WTC11 (cell line): ENCODE results near the gene RFC3. TPM values are rescaled to one million over a fixed set of nuclear protein-coding genes. Genes with fewer than 3 reads are reported as not detected.

Experiments
- ATAC-seq: fragments of 200-7000 bp; cut with Tn5 transposase; 2 replicates; pipeline ENCODE4 v1.10.0; 2021; ENCODE audit warnings: mild to moderate bottlenecking, moderate library complexity
- CTCF ChIA-PET: fragments of 300-600 bp; sonication (Branson Sonifier 250); formaldehyde crosslinking; loops from one replicate; lab custom pipeline; 2021; ENCODE audit warnings: antibody characterized with exemption; lab: Charles Lee
- POLR2A ChIA-PET: fragments of 350-600 bp; sonication (Branson Sonifier 250); formaldehyde crosslinking; loops from one replicate; lab custom pipeline; 2021; ENCODE audit warnings: antibody characterized with exemption; lab: Charles Lee
- DNase-seq: peaks from one replicate; pipeline ENCODE4 v3.0.0; 2021; ENCODE audit warnings: low spot score
- H3K27ac Mint-ChIP-seq: 2 replicates; pipeline ENCODE4 v1.8.0; 2021; ENCODE audit warnings: mixed read lengths
- H3K27me3 Mint-ChIP-seq: 2 replicates; pipeline ENCODE4 v1.8.0; 2021; ENCODE audit warnings: low read depth, mild to moderate bottlenecking, moderate library complexity, mixed read lengths
- H3K36me3 Mint-ChIP-seq: 2 replicates; pipeline ENCODE4 v1.8.0; 2021; ENCODE audit warnings: mixed read lengths
- H3K4me1 Mint-ChIP-seq: 2 replicates; pipeline ENCODE4 v1.8.0; 2022; ENCODE audit warnings: mixed read lengths
- H3K4me3 Mint-ChIP-seq: 2 replicates; pipeline ENCODE4 v1.8.0; 2021; ENCODE audit warnings: mild to moderate bottlenecking, moderate library complexity, mixed read lengths
- H3K9me3 Mint-ChIP-seq: 2 replicates; pipeline ENCODE4 v1.8.0; 2021; ENCODE audit warnings: mixed read lengths
- CBFB ChIP-seq: sonication (generic); formaldehyde crosslinking; IDR thresholded peaks from 2 replicates; pipeline ENCODE4 v1.8.1; 2022; ENCODE audit warnings: mild to moderate bottlenecking, low read depth, missing genetic modification reagents
- CREB1 ChIP-seq: sonication (generic); formaldehyde crosslinking; IDR thresholded peaks from 2 replicates; pipeline ENCODE4 v1.8.0; 2023; ENCODE audit warnings: mild to moderate bottlenecking, missing genetic modification reagents
- CREM ChIP-seq: sonication (generic); formaldehyde crosslinking; IDR thresholded peaks from 2 replicates; pipeline ENCODE4 v1.8.1; 2022; ENCODE audit warnings: mild to moderate bottlenecking, missing genetic modification reagents, moderate library complexity
- EMX1 ChIP-seq: fragments of 250-450 bp; sonication (Bioruptor Pico); IDR thresholded peaks from 2 replicates; pipeline ENCODE4 v1.8.0; 2021; ENCODE audit warnings: mild to moderate bottlenecking
- ERG ChIP-seq: fragments of 250-450 bp; sonication (Bioruptor Pico); IDR thresholded peaks from 2 replicates; pipeline ENCODE4 v1.8.0; 2021; ENCODE audit warnings: mild to moderate bottlenecking
- ESRRA ChIP-seq: sonication (generic); formaldehyde crosslinking; IDR thresholded peaks from 2 replicates; pipeline ENCODE4 v1.8.1; 2022; ENCODE audit warnings: mild to moderate bottlenecking, missing genetic modification reagents, borderline replicate concordance
- IRF2 ChIP-seq: sonication (generic); formaldehyde crosslinking; IDR thresholded peaks from 2 replicates; pipeline ENCODE4 v1.8.0; 2022; ENCODE audit warnings: low read depth, missing genetic modification reagents, borderline replicate concordance
- PRRX2 ChIP-seq: fragments of 250-450 bp; sonication (Bioruptor Pico); IDR thresholded peaks from 2 replicates; pipeline ENCODE4 v1.8.0; 2021; ENCODE audit warnings: mild to moderate bottlenecking
- SMAD3 ChIP-seq: sonication (generic); formaldehyde crosslinking; IDR thresholded peaks from 2 replicates; pipeline ENCODE4 v1.8.0; 2022; ENCODE audit warnings: missing genetic modification reagents, mild to moderate bottlenecking, borderline replicate concordance
- SOX15 ChIP-seq: fragments of 250-450 bp; sonication (Bioruptor Pico); IDR thresholded peaks from 2 replicates; pipeline ENCODE4 v1.9.0; 2021; ENCODE audit warnings: mild to moderate bottlenecking
- ZBTB21 ChIP-seq: sonication (generic); formaldehyde crosslinking; IDR thresholded peaks from 2 replicates; pipeline ENCODE4 v1.8.1; 2023; ENCODE audit warnings: mild to moderate bottlenecking, missing genetic modification reagents, borderline replicate concordance
- ZMAT4 ChIP-seq: fragments of 250-450 bp; sonication (Bioruptor Pico); IDR thresholded peaks from 2 replicates; pipeline ENCODE4 v1.9.0; 2021; ENCODE audit warnings: mild to moderate bottlenecking
- ZNF281 ChIP-seq: sonication (generic); formaldehyde crosslinking; IDR thresholded peaks from 2 replicates; pipeline ENCODE4 v1.8.0; 2023; ENCODE audit warnings: mild to moderate bottlenecking, missing genetic modification reagents
- ZSCAN18 ChIP-seq: fragments of 250-450 bp; sonication (Bioruptor Pico); IDR thresholded peaks from 2 replicates; pipeline ENCODE4 v2.1.2; 2022; ENCODE audit warnings: mild to moderate bottlenecking, moderate library complexity
- total RNA-seq: library from RNA; stranded (reverse); gene quantifications from 3 replicates; pipeline ENCODE4 v1.2.3, GENCODE V29; 2021
- TF ChIP-seq, protein P1 (sequence below): sonication (generic); formaldehyde crosslinking; IDR thresholded peaks from 2 replicates; pipeline ENCODE4 v1.8.0; 2023; ENCODE audit warnings: missing genetic modification reagents, mild to moderate bottlenecking, borderline replicate concordance
- TF ChIP-seq, protein P2 (sequence below): sonication (generic); formaldehyde crosslinking; conservative IDR thresholded peaks from 2 replicates; pipeline ENCODE4 v1.8.1; 2022; ENCODE audit warnings: mild to moderate bottlenecking, missing genetic modification reagents
- TF ChIP-seq, protein P3 (sequence below): sonication (generic); formaldehyde crosslinking; IDR thresholded peaks from 2 replicates; pipeline ENCODE4 v1.8.0; 2022; ENCODE audit warnings: mild to moderate bottlenecking, missing genetic modification reagents

RFC3 gene
- total RNA-seq, 1 experiment from 2014 or later = 37.0 TPM

GRCh38 chr13:33825083-33825482 lies 7.1 kb downstream of the RFC3 start:
- H3K4me3 Mint-ChIP-seq = no peak overlapping the region
- H3K27ac Mint-ChIP-seq = no peak overlapping the region

DNA sequence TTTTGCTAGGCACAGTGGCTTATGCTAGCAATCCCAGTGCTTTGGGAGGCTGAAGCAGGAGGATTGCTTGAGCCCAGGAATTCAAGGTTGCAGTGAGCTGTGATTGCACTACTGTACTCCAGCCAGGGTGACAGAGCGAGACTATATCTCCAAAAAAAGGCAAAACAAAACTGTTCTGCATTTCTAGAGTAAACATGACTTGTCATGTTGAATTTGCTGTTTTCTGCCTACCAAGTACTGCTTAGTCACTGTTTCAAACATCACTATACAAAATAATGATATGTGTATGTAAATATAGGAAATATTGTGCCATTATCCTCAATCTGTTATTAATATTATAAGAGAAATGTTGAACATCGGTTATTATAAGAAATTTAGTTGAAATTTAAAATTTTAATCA lies 9.2 kb downstream of the RFC3 start:
- H3K4me3 Mint-ChIP-seq = no peak overlapping the region
- DNase-seq = no peak
- no peak for ATAC-seq
- no peaks in the 10 kb centered on the region for H3K4me1 Mint-ChIP-seq
- H3K36me3 Mint-ChIP-seq = peaks cover 76% of the 10 kb centered on the region
- CTCF ChIA-PET = no interaction called here
- no peak overlapping the region for H3K27ac Mint-ChIP-seq
- no peaks in the 10 kb centered on the region for H3K27me3 Mint-ChIP-seq
- TF ChIP-seq ESRRA (CRISPR knock-in tag) (no peak), SOX15 (CRISPR knock-in tag) (no peak), ZSCAN18 (no peak), SMAD3 (CRISPR knock-in tag) (no peak), ZMAT4 (CRISPR knock-in tag) (no peak), CREM (CRISPR knock-in tag) (no peak), ZBTB21 (CRISPR knock-in tag) (no peak), ERG (CRISPR knock-in tag) (no peak), CREB1 (CRISPR knock-in tag) (no peak)
- TF ChIP-seq, protein P1, sequence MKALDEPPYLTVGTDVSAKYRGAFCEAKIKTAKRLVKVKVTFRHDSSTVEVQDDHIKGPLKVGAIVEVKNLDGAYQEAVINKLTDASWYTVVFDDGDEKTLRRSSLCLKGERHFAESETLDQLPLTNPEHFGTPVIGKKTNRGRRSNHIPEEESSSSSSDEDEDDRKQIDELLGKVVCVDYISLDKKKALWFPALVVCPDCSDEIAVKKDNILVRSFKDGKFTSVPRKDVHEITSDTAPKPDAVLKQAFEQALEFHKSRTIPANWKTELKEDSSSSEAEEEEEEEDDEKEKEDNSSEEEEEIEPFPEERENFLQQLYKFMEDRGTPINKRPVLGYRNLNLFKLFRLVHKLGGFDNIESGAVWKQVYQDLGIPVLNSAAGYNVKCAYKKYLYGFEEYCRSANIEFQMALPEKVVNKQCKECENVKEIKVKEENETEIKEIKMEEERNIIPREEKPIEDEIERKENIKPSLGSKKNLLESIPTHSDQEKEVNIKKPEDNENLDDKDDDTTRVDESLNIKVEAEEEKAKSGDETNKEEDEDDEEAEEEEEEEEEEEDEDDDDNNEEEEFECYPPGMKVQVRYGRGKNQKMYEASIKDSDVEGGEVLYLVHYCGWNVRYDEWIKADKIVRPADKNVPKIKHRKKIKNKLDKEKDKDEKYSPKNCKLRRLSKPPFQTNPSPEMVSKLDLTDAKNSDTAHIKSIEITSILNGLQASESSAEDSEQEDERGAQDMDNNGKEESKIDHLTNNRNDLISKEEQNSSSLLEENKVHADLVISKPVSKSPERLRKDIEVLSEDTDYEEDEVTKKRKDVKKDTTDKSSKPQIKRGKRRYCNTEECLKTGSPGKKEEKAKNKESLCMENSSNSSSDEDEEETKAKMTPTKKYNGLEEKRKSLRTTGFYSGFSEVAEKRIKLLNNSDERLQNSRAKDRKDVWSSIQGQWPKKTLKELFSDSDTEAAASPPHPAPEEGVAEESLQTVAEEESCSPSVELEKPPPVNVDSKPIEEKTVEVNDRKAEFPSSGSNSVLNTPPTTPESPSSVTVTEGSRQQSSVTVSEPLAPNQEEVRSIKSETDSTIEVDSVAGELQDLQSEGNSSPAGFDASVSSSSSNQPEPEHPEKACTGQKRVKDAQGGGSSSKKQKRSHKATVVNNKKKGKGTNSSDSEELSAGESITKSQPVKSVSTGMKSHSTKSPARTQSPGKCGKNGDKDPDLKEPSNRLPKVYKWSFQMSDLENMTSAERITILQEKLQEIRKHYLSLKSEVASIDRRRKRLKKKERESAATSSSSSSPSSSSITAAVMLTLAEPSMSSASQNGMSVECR (CRISPR knock-in tag) = no peak
- TF ChIP-seq, protein P2, sequence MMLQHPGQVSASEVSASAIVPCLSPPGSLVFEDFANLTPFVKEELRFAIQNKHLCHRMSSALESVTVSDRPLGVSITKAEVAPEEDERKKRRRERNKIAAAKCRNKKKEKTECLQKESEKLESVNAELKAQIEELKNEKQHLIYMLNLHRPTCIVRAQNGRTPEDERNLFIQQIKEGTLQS (CRISPR knock-in tag) = no peak
- H3K9me3 Mint-ChIP-seq = no peaks in the 10 kb centered on the region
- POLR2A ChIA-PET = no interaction called here

More at GRCh38 chr13:33825083-33825482, 7.1 kb downstream of the RFC3 start:
- Mint-ChIP-seq H3K27me3 (no peaks in the 10 kb centered on the region), H3K9me3 (no peaks in the 10 kb centered on the region), H3K36me3 (peaks cover 77% of the 10 kb centered on the region), H3K4me1 (no peaks in the 10 kb centered on the region)
- ATAC-seq (no peak), DNase-seq (no peak)
- TF ChIP-seq EMX1 (CRISPR knock-in tag) = no peak
- ChIA-PET POLR2A (no interaction called here), CTCF (no interaction called here)

DNA sequence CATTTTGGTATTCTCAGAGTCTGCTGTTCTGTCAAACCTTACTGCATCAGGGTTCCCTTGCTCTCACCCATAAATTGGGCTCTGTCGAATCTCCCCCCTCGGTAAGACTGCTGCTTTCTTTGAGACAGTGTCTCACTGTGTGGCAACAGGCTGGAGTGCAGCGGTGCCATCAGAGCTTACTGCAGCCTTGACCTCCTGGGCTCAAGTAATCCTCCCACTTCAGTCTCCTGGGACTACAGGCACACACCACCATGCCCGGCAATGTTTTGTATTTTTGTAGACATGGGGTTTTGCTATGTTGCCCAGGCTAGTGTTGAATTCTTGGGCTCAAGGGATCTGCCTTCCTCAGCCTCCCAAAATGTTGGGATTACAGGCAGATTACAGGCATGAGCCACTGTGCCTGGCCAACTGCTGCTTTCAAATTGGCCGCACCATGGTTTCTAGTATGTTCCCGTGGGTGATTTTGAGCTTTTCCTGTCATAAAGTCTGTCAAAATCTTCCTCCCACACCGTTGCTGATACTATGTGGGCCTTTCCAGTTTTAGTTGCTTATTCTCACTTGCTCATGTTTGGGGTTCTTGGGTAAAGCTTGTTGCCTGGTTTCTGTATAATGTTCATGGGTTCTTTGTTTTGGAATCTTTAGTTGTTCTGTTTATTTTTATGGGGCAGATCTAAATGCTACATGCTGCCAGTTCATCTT lies 10.6 kb downstream of the RFC3 start:
- no peak overlapping the region for H3K27ac Mint-ChIP-seq
- no peaks in the 10 kb centered on the region for H3K9me3 Mint-ChIP-seq
- ChIA-PET POLR2A (no interaction called here), CTCF (no interaction called here)
- no peak for ATAC-seq
- H3K36me3 Mint-ChIP-seq = peaks cover 69% of the 10 kb centered on the region
- no peak for DNase-seq
- H3K4me3 Mint-ChIP-seq = no peak overlapping the region
- no peaks in the 10 kb centered on the region for H3K4me1 Mint-ChIP-seq
- H3K27me3 Mint-ChIP-seq = no peaks in the 10 kb centered on the region
- TF ChIP-seq ZNF281 (CRISPR knock-in tag) (no peak), IRF2 (no peak), CBFB (no peak), PRRX2 (CRISPR knock-in tag) (no peak)
- TF ChIP-seq, protein P3, sequence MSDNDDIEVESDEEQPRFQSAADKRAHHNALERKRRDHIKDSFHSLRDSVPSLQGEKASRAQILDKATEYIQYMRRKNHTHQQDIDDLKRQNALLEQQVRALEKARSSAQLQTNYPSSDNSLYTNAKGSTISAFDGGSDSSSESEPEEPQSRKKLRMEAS (CRISPR knock-in tag) = no peak
